Upper lobe of left lung (tissue), 4 donors: ENCODE measurements around the gene TUBB3.

Experiments
- CTCF ChIP-seq, 6 experiments: fragments of 450-650 bp in 4 of 6; fragments of 200-600 bp in 2 of 6; sonication (generic) in 2 of 6; IDR thresholded peaks; one replicate each; pipeline ENCODE4 v1.5.1; 2016 to 2019; ENCODE audit warnings: antibody characterized with exemption in 6 of 6
- POLR2A ChIP-seq, 4 donors: fragments of 450-650 bp; IDR thresholded peaks; one replicate each; pipeline ENCODE4 v1.5.1; 2016 to 2017; ENCODE audit warnings: antibody characterized with exemption in 4 of 4, mild to moderate bottlenecking in 2 of 4
- POLR2AphosphoS5 ChIP-seq, 2 donors: sonication (generic); formaldehyde crosslinking; IDR thresholded peaks; one replicate each; pipeline ENCODE4 v1.5.1; 2017; ENCODE audit warnings: antibody characterized with exemption in 2 of 2

- TF ChIP-seq CTCF (IDR thresholded peaks at IDR 0.05) (no peak), POLR2AphosphoS5 (IDR thresholded peaks at IDR 0.05) (no peak), POLR2A (IDR thresholded peaks at IDR 0.05) (no peak)
Measured at GRCh38 chr16:89946515-89946914, 23.4 kb downstream of the TUBB3 start.
